GOT3 (cell line): ENCODE results near the gene CDC42EP1.
A peak's percentile ranks its signal among the peaks of the same experiment; 100 is the strongest.
"Not testable (repeated sequence)": the region's sequence is repeated elsewhere in the genome, so short reads cannot be mapped to it uniquely, and the experiment has no call there.

Experiments used
- DNase-seq: peaks from one replicate; lab custom pipeline; 2025; ENCODE audit warnings: mixed read lengths; lab: John Stamatoyannopoulos, UW

Gene CDC42EP1

GRCh38 chr22:37582526-37582925 is 22.2 kb downstream of the CDC42EP1 start:
- no peak for DNase-seq

DNA sequence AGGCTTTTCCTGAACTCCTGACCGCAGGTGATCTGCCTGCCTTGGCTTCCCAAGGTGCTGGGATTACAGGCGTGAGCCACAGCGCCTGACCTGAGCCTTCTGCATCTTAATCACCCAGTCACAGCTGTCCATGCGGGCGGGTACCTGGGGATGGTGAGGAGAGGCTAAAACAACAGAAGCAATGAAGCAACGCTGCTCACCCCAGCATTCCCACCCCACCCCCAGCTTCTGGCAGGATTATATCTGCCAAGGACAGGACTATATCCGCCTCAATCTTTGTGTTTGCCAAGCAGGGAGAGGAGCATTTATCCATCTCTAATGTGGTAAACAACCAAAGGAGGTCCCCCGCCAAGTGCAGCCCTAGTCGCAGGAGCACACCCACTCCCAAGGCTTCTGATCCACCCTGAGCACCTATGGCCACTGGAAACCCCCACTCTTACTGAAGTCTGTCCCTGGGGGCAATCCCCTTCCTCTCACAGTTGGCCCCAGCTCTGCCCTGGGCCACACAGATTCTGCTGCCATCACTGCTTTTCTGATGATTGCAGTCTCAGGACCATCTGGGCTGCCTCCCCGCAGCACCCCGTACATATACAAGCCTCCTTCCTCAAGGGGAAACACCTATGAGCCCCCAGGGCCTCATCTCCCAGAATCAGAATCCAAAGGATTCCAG is 28.4 kb downstream of the CDC42EP1 start:
- DNase-seq = no peak

GRCh38 chr22:37589636-37590035 is 29.4 kb downstream of the CDC42EP1 start:
- no peak for DNase-seq

DNA sequence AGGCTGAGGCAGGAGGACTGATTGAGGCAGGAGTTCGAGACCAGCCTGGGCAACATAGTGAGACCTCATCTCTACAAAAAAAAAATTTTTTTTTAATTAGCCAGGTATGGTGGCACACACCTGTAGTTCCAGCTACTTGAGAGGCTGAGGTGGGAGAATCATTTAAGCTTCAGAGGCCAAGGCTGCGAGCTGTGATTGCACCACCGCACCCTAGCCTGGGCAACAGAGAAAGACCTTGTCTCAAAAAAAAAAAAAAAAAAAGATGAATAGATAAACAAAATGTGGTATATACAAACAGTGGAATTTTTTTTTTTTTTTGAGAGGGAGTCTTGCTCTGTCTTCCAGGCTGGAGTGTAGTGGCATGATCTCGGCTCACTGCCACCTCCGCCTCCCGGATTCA is 30.8 kb downstream of the CDC42EP1 start:
- DNase-seq = not testable (repeated sequence)

GRCh38 chr22:37591823-37592404 is 31.6 kb downstream of the CDC42EP1 start:
- DNase-seq = no peak

DNA sequence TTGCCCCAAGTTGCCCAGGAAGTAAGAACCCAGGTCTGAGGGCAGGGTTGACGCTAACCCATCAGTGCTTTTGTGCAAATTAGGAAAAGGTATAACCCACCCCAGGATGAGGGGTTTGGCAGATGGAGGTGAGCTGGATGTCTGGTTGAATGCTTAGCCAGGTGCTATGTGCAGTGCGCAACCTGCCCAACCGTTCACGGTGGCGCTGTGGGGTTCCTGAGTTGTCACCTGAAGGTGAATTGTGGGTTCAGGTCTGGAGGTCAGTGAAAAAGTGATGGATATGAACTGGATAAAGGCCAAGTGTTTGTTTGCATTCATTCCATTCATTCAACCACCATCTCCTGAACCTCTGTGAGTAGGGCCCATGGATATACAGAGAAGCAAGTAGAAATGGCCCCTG is 34.0 kb downstream of the CDC42EP1 start:
- no peak for DNase-seq

GRCh38 chr22:37599153-37599552 is 38.9 kb downstream of the CDC42EP1 start:
- DNase-seq = no peak

DNA sequence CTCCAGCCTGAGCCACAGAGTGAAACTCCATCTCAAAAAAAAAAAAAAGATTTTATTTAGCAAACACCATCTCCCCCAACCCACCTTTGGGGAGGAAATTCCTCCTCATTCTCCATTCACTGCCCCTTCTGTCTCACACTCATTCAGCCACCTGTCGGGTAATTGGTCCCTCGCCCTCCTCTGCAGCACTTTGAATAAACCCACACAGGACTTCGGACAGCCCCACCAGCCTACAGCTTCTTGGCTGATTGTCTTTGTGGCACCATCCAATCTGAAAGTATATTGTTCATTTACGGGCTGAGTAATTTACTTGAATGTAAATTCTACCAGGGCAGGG is 40.9 kb downstream of the CDC42EP1 start:
- no peak for DNase-seq

- DNase-seq = no peak
Measured at GRCh38 chr22:37601540-37602442, 41.5 kb downstream of the CDC42EP1 start.

GRCh38 chr22:37602546-37603277 is 42.4 kb downstream of the CDC42EP1 start:
- not testable (repeated sequence) for DNase-seq

- DNase-seq = no peak
Measured at GRCh38 chr22:37604074-37604473, 43.8 kb downstream of the CDC42EP1 start.

- no peak for DNase-seq
Measured at GRCh38 chr22:37604875-37605274, 44.6 kb downstream of the CDC42EP1 start.

GRCh38 chr22:37607010-37607934 is 47.0 kb downstream of the CDC42EP1 start:
- DNase-seq = no peak

GRCh38 chr22:37607935-37608476 is 47.7 kb downstream of the CDC42EP1 start:
- DNase-seq = no peak

DNA sequence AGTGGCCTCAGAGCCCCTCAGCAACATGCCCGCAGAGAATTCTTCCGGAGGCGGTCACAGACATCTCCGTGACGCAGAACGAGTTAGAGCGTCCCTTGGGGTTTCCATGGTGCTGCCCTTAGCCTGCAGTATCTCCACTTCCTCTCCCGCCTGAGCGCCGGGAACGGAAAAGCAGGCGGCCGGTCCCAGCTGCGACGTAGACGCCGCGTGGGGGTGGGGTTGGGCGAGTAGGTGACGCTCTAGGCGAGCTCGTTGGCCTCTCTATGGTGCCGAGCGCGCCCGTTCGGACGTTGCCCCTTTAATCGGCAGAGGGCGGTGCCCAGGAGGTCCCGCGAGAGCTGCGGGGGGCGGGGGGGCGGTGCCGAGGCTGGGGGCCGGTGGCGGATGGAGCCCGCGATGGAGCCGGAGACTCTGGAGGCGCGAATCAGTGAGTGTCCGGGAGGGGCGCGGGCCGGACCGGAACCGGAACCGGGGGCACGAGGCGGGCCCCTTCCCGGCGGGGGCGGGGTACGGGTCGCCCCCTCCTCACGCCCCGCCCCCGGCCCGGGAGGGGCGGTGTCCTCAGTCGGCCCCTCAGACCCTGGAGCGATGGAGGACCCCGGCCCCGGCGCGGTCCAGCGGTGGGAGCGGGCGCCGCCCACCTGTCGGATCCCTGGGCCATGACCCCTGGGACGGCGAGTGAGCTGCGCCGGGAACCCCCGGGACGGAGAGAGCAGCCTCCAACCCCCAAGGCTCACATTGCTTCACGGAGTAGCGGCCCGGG is 48.4 kb downstream of the CDC42EP1 start, which contains the start of gene GGA1:
TSS of gene GGA1 (plus strand) at position 358 of the 763 bp plus-strand sequence. CDS start at position 385, 27 bp downstream.
- peak; percentile 90 for DNase-seq

DNA sequence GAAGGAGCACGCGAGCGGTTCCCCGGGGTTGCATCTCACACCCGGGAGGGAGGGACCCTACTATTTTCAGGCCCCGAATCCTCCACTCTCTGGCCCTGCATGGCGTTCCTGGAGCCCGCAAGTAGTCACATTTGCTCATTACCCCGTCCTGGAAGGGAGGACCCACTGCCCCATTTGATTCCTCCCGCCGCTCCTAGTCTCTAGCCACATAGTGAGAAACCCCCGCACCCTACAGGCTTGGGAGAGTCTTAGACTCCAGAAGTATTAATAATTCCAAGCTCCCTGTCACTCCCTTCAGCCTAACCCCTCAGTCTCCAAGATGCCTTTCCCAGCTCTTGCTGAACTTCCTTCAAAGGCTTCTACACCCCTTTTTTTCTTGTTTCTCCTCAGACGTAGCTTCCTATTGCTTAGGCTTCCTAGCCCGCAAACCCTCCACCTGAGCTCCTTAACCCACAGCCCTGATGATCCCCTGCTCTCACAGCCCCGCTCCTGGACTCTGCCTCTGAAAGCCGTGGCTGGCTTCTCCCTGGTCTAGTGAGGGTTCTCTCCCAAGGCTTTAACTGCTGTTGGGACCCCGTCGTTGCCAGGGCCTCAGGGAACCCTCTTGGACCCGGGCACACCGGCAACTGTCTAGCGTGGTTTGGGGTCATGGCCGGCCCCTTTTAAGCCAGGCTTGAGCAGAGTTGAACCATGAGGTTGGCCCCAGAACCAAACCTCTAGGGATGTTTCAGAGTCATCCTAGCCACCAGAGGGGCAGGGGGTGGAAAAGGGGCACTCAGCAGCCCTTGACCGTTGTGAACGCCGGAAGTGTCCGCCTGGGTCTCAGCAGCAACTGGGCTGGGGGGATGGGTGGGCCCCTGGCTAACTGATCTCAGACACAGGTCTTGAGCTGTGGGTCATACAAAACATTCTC is 49.2 kb downstream of the CDC42EP1 start:
- DNase-seq = no peak

- DNase-seq = not testable (repeated sequence)
Measured at GRCh38 chr22:37610153-37610475, 49.8 kb downstream of the CDC42EP1 start.

- no peak for DNase-seq
Measured at GRCh38 chr22:37610480-37611129, 50.3 kb downstream of the CDC42EP1 start.

- DNase-seq = no peak
Measured at GRCh38 chr22:37611207-37611606, 50.9 kb downstream of the CDC42EP1 start.
